K562 (cell line): ENCODE results near the gene GFI1B. TPM values are rescaled to one million over a fixed set of nuclear protein-coding genes. Genes with fewer than 3 reads are reported as not detected.

Source experiments
- ATAC-seq: fragments of 200-7000 bp; cut with Tn5 transposase; 3 replicates; pipeline ENCODE4 v1.9.1; 2020; ENCODE audit warnings: moderate library complexity
- BruUV-seq: library from RNA; stranded (reverse); fragments of 400-500 nt; replicated peaks from 2 replicates; lab custom pipeline; 2021; lab: Mats Ljungman, UMichigan
- CTCF ChIA-PET: fragments of 300-600 bp; formaldehyde crosslinking; extraction: SDS; loops from one replicate; lab custom pipeline; 2021; ENCODE audit warnings: low intra/inter-chr PET ratio; lab: Yijun Ruan, JAX
- POLR2A ChIA-PET: fragments of 300-600, 350-650 bp; sonication (Branson Sonifier 250); formaldehyde crosslinking; extraction: SDS; loops from one replicate; lab custom pipeline; 2021; ENCODE audit warnings: antibody characterized with exemption, inconsistent platforms; lab: Yijun Ruan, JAX
- DNase-seq, 4 experiments: peaks; one replicate each; pipeline versions ENCODE4 v3.0.0 to v3.0.0-alpha.2; 2011 to 2018; ENCODE audit warnings: low spot score in 3 of 4, mixed read lengths in 3 of 4; ENCODE audit errors: extremely low read depth in 1 of 4
- FAIRE-seq: peaks from 2 replicates; lab custom pipeline; 2011; peaks lifted over from hg19 to GRCh38; lab: Jason Lieb, UNC
- H2AFZ ChIP-seq: 2 replicates; pipeline ENCODE4 v1.6.0; 2011; ENCODE audit warnings: low read depth, low read length, control low read depth, inconsistent platforms
- H3K27ac ChIP-seq: fragments of 200-600 bp; 3 replicates; pipeline ENCODE4 v1.8.0; 2011; ENCODE audit warnings: low read depth, mild to moderate bottlenecking, control low read depth, inconsistent platforms, low read length, moderate library complexity, mixed read lengths; ENCODE audit errors: extremely low read depth
- H3K27me3 ChIP-seq, 2 experiments: fragments of 300-600 bp in 1 of 2; 2 replicates in 1 of 2; 3 replicates in 1 of 2; pipeline versions ENCODE4 v1.6.0 to v1.8.0; 2011; ENCODE audit warnings: inconsistent platforms in 2 of 2, low read length in 2 of 2, mild to moderate bottlenecking in 1 of 2, mixed read lengths in 1 of 2, moderate library complexity in 1 of 2; ENCODE audit not compliant: control insufficient read depth in 2 of 2, insufficient read depth in 2 of 2
- H3K36me3 ChIP-seq: fragments of 300-600 bp; 3 replicates; pipeline ENCODE4 v1.8.0; 2011; ENCODE audit warnings: mild to moderate bottlenecking, low read length, inconsistent platforms; ENCODE audit not compliant: control insufficient read depth, insufficient read depth
- H3K4me1 ChIP-seq, 2 experiments: fragments of 200-600 bp in 1 of 2; replicated peaks in 1 of 2; 2 replicates in 1 of 2; 3 replicates in 1 of 2; pipeline versions ENCODE4 v1.5.1 to v1.8.0; 2011; ENCODE audit warnings: inconsistent platforms in 2 of 2, low read length in 2 of 2, mild to moderate bottlenecking in 1 of 2, mixed read lengths in 1 of 2, moderate library complexity in 1 of 2; ENCODE audit not compliant: control insufficient read depth in 2 of 2, insufficient read depth in 2 of 2
- H3K4me2 ChIP-seq: 2 replicates; pipeline ENCODE4 v1.6.1; 2011; ENCODE audit warnings: low read length, control low read depth, inconsistent platforms, mixed read lengths; ENCODE audit not compliant: insufficient read depth
- H3K4me3 ChIP-seq: fragments of 200-600 bp; sonication (generic), shearing (Covaris generic); 2 replicates; pipeline ENCODE4 v1.5.1; 2016; ENCODE audit warnings: control low read depth, inconsistent platforms
- H3K79me2 ChIP-seq: fragments of 200-600 bp; 3 replicates; pipeline ENCODE4 v1.8.0; 2011; ENCODE audit warnings: low read length, inconsistent platforms; ENCODE audit not compliant: control insufficient read depth, insufficient read depth
- H3K9ac ChIP-seq, 2 experiments: 2 replicates each; pipeline versions ENCODE4 v1.6.0 to v1.6.1; 2011; ENCODE audit warnings: low read depth in 2 of 2, low read length in 2 of 2, control low read depth in 1 of 2, inconsistent platforms in 1 of 2, mild to moderate bottlenecking in 1 of 2, mixed read lengths in 1 of 2; ENCODE audit not compliant: insufficient read depth in 1 of 2
- H3K9me1 ChIP-seq: one replicate; pipeline ENCODE4 v1.6.0; 2011; ENCODE audit warnings: inconsistent platforms, mild to moderate bottlenecking, low read length, moderate library complexity; ENCODE audit not compliant: control insufficient read depth, insufficient read depth
- H3K9me3 ChIP-seq: replicated peaks from 2 replicates; pipeline ENCODE4 v1.5.1; 2011; ENCODE audit warnings: low read depth, low read length, inconsistent platforms; ENCODE audit not compliant: control insufficient read depth, insufficient read depth
- H4K20me1 ChIP-seq: replicated peaks from 2 replicates; pipeline ENCODE4 v1.6.1; 2011; ENCODE audit warnings: low read length, inconsistent platforms, mixed read lengths; ENCODE audit not compliant: control insufficient read depth, insufficient read depth
- ADNP ChIP-seq: fragments of 200-800 bp; sonication (Bioruptor generic); IDR thresholded peaks from 2 replicates; pipeline ENCODE4 v1.6.1; 2016; ENCODE audit warnings: missing genetic modification characterization, missing compliant biosample characterization
- CBX3 ChIP-seq, 2 experiments: IDR thresholded peaks; 1 replicate in 1 of 2; 2 replicates in 1 of 2; pipeline ENCODE4 v1.6.1; 2012; ENCODE audit warnings: inconsistent platforms in 2 of 2, low read length in 2 of 2, borderline replicate concordance in 1 of 2, control low read depth in 1 of 2
- DPF2 ChIP-seq: fragments of 450-650 bp; IDR thresholded peaks from 2 replicates; pipeline ENCODE4 v1.6.1; 2016
- ELF1 ChIP-seq: fragments of 200-800 bp; sonication (Bioruptor generic); IDR thresholded peaks from 2 replicates; pipeline ENCODE4 v1.6.1; 2016; ENCODE audit warnings: missing genetic modification characterization, missing compliant biosample characterization
- ESRRA ChIP-seq: fragments of 450-650 bp; IDR thresholded peaks from 2 replicates; pipeline ENCODE4 v1.6.1; 2014; ENCODE audit warnings: low read depth, mild to moderate bottlenecking, moderate library complexity, borderline replicate concordance
- FOXM1 ChIP-seq, 2 experiments: fragments of 450-650 bp in 1 of 2; sonication (generic) in 1 of 2; formaldehyde crosslinking in 1 of 2; IDR thresholded peaks; 2 replicates each; pipeline versions ENCODE4 v1.6.1 to v1.9.0; 2017 to 2022; ENCODE audit warnings: low read depth in 2 of 2, mild to moderate bottlenecking in 2 of 2, missing genetic modification reagents in 1 of 2, moderate library complexity in 1 of 2
- HDAC2 ChIP-seq: fragments of 450-650 bp; IDR thresholded peaks from 2 replicates; pipeline ENCODE4 v1.6.1; 2016; ENCODE audit warnings: mild to moderate bottlenecking
- HNRNPLL ChIP-seq: fragments of 200-400 bp; formaldehyde crosslinking; IDR thresholded peaks from 2 replicates; pipeline ENCODE4 v1.6.1; 2017; ENCODE audit warnings: low read length, low read depth, mild to moderate bottlenecking; ENCODE audit not compliant: poor library complexity, severe bottlenecking
- LEF1 ChIP-seq: fragments of 450-650 bp; IDR thresholded peaks from 2 replicates; pipeline ENCODE4 v1.6.1; 2016; ENCODE audit warnings: mild to moderate bottlenecking
- MBD1 ChIP-seq: fragments of 250-450 bp; sonication (Bioruptor Pico); IDR thresholded peaks from 2 replicates; pipeline ENCODE4 v1.8.0; 2022; ENCODE audit warnings: inconsistent platforms
- MCM7 ChIP-seq, 2 experiments: fragments of 450-650 bp; IDR thresholded peaks; 2 replicates each; pipeline ENCODE4 v1.6.1; 2016 to 2018
- RCOR1 ChIP-seq, 2 experiments: IDR thresholded peaks; 2 replicates each; pipeline ENCODE4 v1.6.1; 2012; ENCODE audit warnings: low read depth in 2 of 2, low read length in 2 of 2, borderline replicate concordance in 1 of 2, improper control_type of control experiment in 1 of 2
- RHOXF2B ChIP-seq: fragments of 250-450 bp; sonication (Bioruptor Pico); conservative IDR thresholded peaks from 2 replicates; pipeline ENCODE4 v1.5.1; 2021
- SMARCA4 ChIP-seq: fragments of 450-650 bp; IDR thresholded peaks from 2 replicates; pipeline ENCODE4 v1.6.1; 2016
- SMARCA5 ChIP-seq: fragments of 450-650 bp; IDR thresholded peaks from 2 replicates; pipeline ENCODE4 v1.6.1; 2016
- SRSF7 ChIP-seq: fragments of 200-400 bp; formaldehyde crosslinking; optimal IDR thresholded peaks from 2 replicates; pipeline ENCODE3; 2017; ENCODE audit warnings: mild to moderate bottlenecking, low read depth, low read length
- TAF15 ChIP-seq: fragments of 200-400 bp; formaldehyde crosslinking; IDR thresholded peaks from 2 replicates; pipeline ENCODE4 v1.6.1; 2017; ENCODE audit warnings: mild to moderate bottlenecking, low read depth, low read length, moderate library complexity
- THRAP3 ChIP-seq: fragments of 450-650 bp; IDR thresholded peaks from 2 replicates; pipeline ENCODE4 v1.6.1; 2016; ENCODE audit warnings: mild to moderate bottlenecking, inconsistent platforms, borderline replicate concordance
- TRIM28 ChIP-seq: fragments of 450-650 bp; IDR thresholded peaks from 2 replicates; pipeline ENCODE4 v1.6.1; 2017
- XRCC3 ChIP-seq: fragments of 450-650 bp; IDR thresholded peaks from 2 replicates; pipeline ENCODE4 v1.6.1; 2017; ENCODE audit warnings: mild to moderate bottlenecking, moderate library complexity
- ZNF224 ChIP-seq: sonication (generic); formaldehyde crosslinking; IDR thresholded peaks from 2 replicates; pipeline ENCODE4 v1.8.0; 2022; ENCODE audit warnings: mild to moderate bottlenecking, missing genetic modification reagents
- ZNF76 ChIP-seq: fragments of 250-450 bp; sonication (Bioruptor Pico); IDR thresholded peaks from 2 replicates; pipeline ENCODE4 v1.4.0; 2020; ENCODE audit warnings: mild to moderate bottlenecking, moderate library complexity, borderline replicate concordance
- WGBS: fragments of 100-300 bp; shearing (Covaris generic); methylation state at CpG from one replicate; pipeline ENCODE4 v1.1.6; 2016; ENCODE audit warnings: low coverage, mixed read lengths; ENCODE audit not compliant: insufficient coverage; ENCODE audit errors: missing lambda C conversion rate; 5-methylcytosine and 5-hydroxymethylcytosine counted together
- in situ Hi-C: fragments of 300-500 bp; cut with MboI; formaldehyde crosslinking; loops from 4 replicates; pipeline ENCODE4 v1.15.0; 2018; ENCODE audit warnings: inconsistent platforms, mixed read lengths
- intact Hi-C: fragments of 100-400 bp; cut with micrococcal nuclease; formaldehyde crosslinking; loops from 2 replicates; pipeline ENCODE4 v1.14.2; 2022
- polyA plus RNA-seq, 8 experiments: library from polyadenylated mRNA; depleted of rRNA in 4 of 8; stranded (reverse) in 5 of 8; unstranded in 3 of 8; fragments of >200 nt; fragmentation: Nextera tagmentation in 2 of 8; fragmentation: Illumina TruSeq in 1 of 8; extraction: Ambion mirVana in 2 of 8; extraction: Trizol in 1 of 8; gene quantifications; 2 replicates each; pipeline versions ENCODE4 v1.2.1 to v1.2.3, GENCODE V29; 2011 to 2014; ENCODE audit warnings: inconsistent platforms in 1 of 8, missing spikeins in 1 of 8
- total RNA-seq, 7 experiments: library from RNA; depleted of rRNA in 6 of 7; stranded (reverse); fragments of >200 nt in 6 of 7; fragmentation: Illumina TruSeq in 2 of 7; extraction: Trizol in 2 of 7; gene quantifications; 2 replicates each; pipeline versions ENCODE4 v1.2.1 to v1.2.3, GENCODE V29; 2011 to 2021; ENCODE audit warnings: low replicate concordance in 1 of 7

Gene GFI1B
- total and polyA plus RNA-seq, 9 of the 15 experiments (the other 6 are each of a cell fraction or from before 2014, with no cell fraction given) = 8.0 to 75.7 (median 34.5) TPM

- Histone ChIP-seq H3K27me3 (no peaks in the 10 kb centered on the region), H3K4me1 (peaks cover 16 to 29% of the 10 kb centered on the region in 2 experiments), H3K79me2 (peaks cover 38% of the 10 kb centered on the region), H3K4me2 (peak overlapping the region; percentile 79), H4K20me1 (no peaks in the 10 kb centered on the region), H3K4me3 (peak overlapping the region; percentile 99), H3K9ac (peak overlapping the region; percentile 89 to 98), H2AFZ (peak overlapping the region; percentile 98), H3K27ac (peak overlapping the region; percentile 100), H3K36me3 (no peaks in the 10 kb centered on the region), H3K9me1 (no peaks in the 10 kb centered on the region), H3K9me3 (no peaks in the 10 kb centered on the region)
- ATAC-seq (no peak; the same call in 2 of the 3 replicates), DNase-seq (no peak), FAIRE-seq (no peak)
- in situ Hi-C loops = no loop called here
- BruUV-seq = TSS peak; percentile 88
- intact Hi-C loops = no loop called here
- ChIA-PET POLR2A (interaction anchor here (0.5 to 2.6 kb wide), 5 partner anchors 10 to 199 kb away, joined by 3 to 19 read pairs (median 3); no protein-coding TSS in a partner anchor), CTCF (no interaction called here)
- 54% methylated on average over 22 of the region's 23 CpGs for WGBS
- TF ChIP-seq THRAP3 (0 out of 2 replicates have a peak, but pooled peaks have one; percentile 36), FOXM1 (IDR thresholded peaks at IDR 0.05; ENCODE audit: low read depth) (peak; percentile 27; the same call in 1 of the 2 replicates), FOXM1 (CRISPR knock-in tag; IDR thresholded peaks at IDR 0.05; ENCODE audit: low read depth) (no peak), HNRNPLL (no peak), XRCC3 (no peak), ZNF76 (no peak), CBX3 (IDR thresholded peaks at IDR 0.05; ENCODE audit: borderline replicate concordance in 1 of 2, low read length in 2 of 2) (0 out of 3 replicates have a peak, but pooled peaks of 1 of the 2 experiments have one; percentile 65), ELF1 (tag) (no peak; the same call in 1 of the 2 replicates), RHOXF2B (CRISPR knock-in tag) (no peak), RCOR1 (IDR thresholded peaks at IDR 0.05; ENCODE audit: borderline replicate concordance in 1 of 2, low read depth in 2 of 2, low read length in 2 of 2) (peak; percentile 45 to 95; a peak in 3 of 4 replicates), MBD1 (CRISPR knock-in tag) (0 out of 2 replicates have a peak, but pooled peaks have one; percentile 53), ZNF224 (no peak), MCM7 (IDR thresholded peaks at IDR 0.05) (no peak), ADNP (tag) (peak; percentile 99), LEF1 (no peak), DPF2 (no peak), SMARCA5 (peak; percentile 98), HDAC2 (peak; percentile 99), TAF15 (no peak), SMARCA4 (0 out of 2 replicates have a peak, but pooled peaks have one; percentile 14), ESRRA (peak; percentile 62), TRIM28 (no peak), SRSF7 (no peak)
Observed at GRCh38 chr9:132945186-132946130, 33.0 kb upstream of the GFI1B start.
